Tibial nerve (tissue), 4 donors: ENCODE measurements around the gene PYROXD2.

Experiments used
- EP300 ChIP-seq, 2 donors: sonication (generic); formaldehyde crosslinking; IDR thresholded peaks; one replicate each; pipeline ENCODE4 v1.6.1; 2017; ENCODE audit warnings: antibody characterized with exemption in 2 of 2, mild to moderate bottlenecking in 1 of 2
- POLR2A ChIP-seq, 2 donors: fragments of 450-650 bp; IDR thresholded peaks; one replicate each; pipeline ENCODE4 v1.6.1; 2017; ENCODE audit warnings: antibody characterized with exemption in 2 of 2, mild to moderate bottlenecking in 2 of 2, moderate library complexity in 2 of 2
- TF ChIP-seq, protein P1 (sequence below), 5 experiments: fragments of 200-600 bp in 3 of 5; fragments of 450-650 bp in 2 of 5; sonication (generic) in 3 of 5; IDR thresholded peaks; one replicate each; pipeline ENCODE4 v1.5.1; 2016 to 2019; ENCODE audit warnings: antibody characterized with exemption in 5 of 5, mild to moderate bottlenecking in 3 of 5, moderate library complexity in 2 of 5

DNA sequence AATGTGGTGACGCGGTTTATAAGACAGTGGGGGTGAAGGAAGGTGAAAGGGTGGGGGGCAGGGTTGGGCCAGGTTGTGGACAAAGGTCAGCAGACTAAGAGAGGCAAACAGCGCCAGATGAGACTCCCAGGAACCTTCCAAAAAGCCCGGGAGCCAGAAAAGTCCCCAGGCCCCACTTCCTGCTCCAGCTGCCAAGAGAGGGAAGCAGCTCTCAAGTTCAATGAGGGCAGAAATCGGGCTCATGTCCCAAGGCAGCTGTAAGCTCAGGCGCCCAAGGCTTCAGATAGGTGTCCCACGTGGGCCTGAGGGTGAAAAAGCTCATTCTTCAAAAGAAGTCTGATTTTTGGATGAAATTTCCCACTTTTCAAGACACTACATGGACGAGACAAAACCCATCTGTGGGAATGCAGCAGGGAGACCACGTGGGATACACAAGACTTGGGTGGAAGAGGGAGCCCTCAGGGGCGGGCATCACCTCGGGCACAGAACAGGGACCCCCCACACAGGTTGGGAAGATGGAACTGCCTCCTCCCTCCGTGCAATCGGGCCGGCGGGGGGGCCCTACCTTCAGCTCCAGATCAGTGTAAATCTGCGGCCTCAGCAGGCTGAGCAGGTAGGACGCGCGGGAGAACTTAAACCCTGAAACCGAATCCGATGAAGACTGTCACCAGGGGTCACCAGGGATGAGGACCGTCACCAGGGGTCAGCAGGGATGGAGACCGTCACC, 7.8 kb downstream of the PYROXD2 start:
- TF ChIP-seq, protein P1, sequence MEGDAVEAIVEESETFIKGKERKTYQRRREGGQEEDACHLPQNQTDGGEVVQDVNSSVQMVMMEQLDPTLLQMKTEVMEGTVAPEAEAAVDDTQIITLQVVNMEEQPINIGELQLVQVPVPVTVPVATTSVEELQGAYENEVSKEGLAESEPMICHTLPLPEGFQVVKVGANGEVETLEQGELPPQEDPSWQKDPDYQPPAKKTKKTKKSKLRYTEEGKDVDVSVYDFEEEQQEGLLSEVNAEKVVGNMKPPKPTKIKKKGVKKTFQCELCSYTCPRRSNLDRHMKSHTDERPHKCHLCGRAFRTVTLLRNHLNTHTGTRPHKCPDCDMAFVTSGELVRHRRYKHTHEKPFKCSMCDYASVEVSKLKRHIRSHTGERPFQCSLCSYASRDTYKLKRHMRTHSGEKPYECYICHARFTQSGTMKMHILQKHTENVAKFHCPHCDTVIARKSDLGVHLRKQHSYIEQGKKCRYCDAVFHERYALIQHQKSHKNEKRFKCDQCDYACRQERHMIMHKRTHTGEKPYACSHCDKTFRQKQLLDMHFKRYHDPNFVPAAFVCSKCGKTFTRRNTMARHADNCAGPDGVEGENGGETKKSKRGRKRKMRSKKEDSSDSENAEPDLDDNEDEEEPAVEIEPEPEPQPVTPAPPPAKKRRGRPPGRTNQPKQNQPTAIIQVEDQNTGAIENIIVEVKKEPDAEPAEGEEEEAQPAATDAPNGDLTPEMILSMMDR (IDR thresholded peaks at IDR 0.05): no peak
- TF ChIP-seq POLR2A (IDR thresholded peaks at IDR 0.05) (no peak), EP300 (IDR thresholded peaks at IDR 0.05) (no peak)
